SK-N-SH (cell line): ENCODE measurements around the gene THUMPD3.

ENCODE experiments used
- CHD2 ChIP-seq: fragments of 150-350 bp; IDR thresholded peaks from 2 replicates; pipeline ENCODE4 v1.6.1; 2018; ENCODE audit warnings: low read length; ENCODE audit not compliant: partially characterized antibody
- EZH2phosphoT487 ChIP-seq: fragments of 200-600 bp; sonication (generic); IDR thresholded peaks from 2 replicates; pipeline ENCODE4 v1.6.1; 2017; ENCODE audit warnings: low read depth, mixed run types, mild to moderate bottlenecking, antibody characterized with exemption, moderate library complexity, borderline replicate concordance
- FOXM1 ChIP-seq: IDR thresholded peaks from 2 replicates; pipeline ENCODE4 v1.4.0; 2012; ENCODE audit warnings: low read depth, mild to moderate bottlenecking
- NRF1 ChIP-seq: IDR thresholded peaks from 2 replicates; pipeline ENCODE4 v1.6.1; 2012; ENCODE audit warnings: low read depth, mild to moderate bottlenecking, low read length
- POLR2AphosphoS5 ChIP-seq: IDR thresholded peaks from 2 replicates; pipeline ENCODE4 v1.6.1; 2012; ENCODE audit warnings: low read depth, low read length
- RAD21 ChIP-seq: IDR thresholded peaks from 2 replicates; pipeline ENCODE4 v1.6.1; 2012; ENCODE audit warnings: mild to moderate bottlenecking, low read length
- SIN3A ChIP-seq: IDR thresholded peaks from 2 replicates; pipeline ENCODE4 v1.6.1; 2012; ENCODE audit warnings: low read depth, mild to moderate bottlenecking, low read length, moderate library complexity, borderline replicate concordance
- SMC3 ChIP-seq: IDR thresholded peaks from 2 replicates; pipeline ENCODE4 v1.6.1; 2012; ENCODE audit warnings: low read depth, low read length, improper control_type of control experiment
- TEAD4 ChIP-seq: IDR thresholded peaks from 2 replicates; pipeline ENCODE4 v1.4.0; 2012; ENCODE audit warnings: mild to moderate bottlenecking, borderline replicate concordance; ENCODE audit not compliant: insufficient read depth
- YY1 ChIP-seq: IDR thresholded peaks from 2 replicates; pipeline ENCODE4 v1.4.0; 2012; ENCODE audit warnings: low read depth, mild to moderate bottlenecking
- TF ChIP-seq, protein P1 (sequence below): IDR thresholded peaks from 2 replicates; pipeline ENCODE4 v1.6.1; 2012; ENCODE audit warnings: mild to moderate bottlenecking, low read depth, low read length, moderate library complexity
- TF ChIP-seq, protein P2 (sequence below): fragments of 200-600 bp; sonication (generic); IDR thresholded peaks from 2 replicates; pipeline ENCODE4 v1.6.1; 2017; ENCODE audit warnings: antibody characterized with exemption, mild to moderate bottlenecking, moderate library complexity
- TF ChIP-seq, protein P3 (sequence below): IDR thresholded peaks from 2 replicates; pipeline ENCODE4 v1.4.0; 2012; ENCODE audit warnings: low read depth, borderline replicate concordance
- TF ChIP-seq, protein P4 (sequence below): IDR thresholded peaks from 2 replicates; pipeline ENCODE4 v1.4.0; 2012; ENCODE audit warnings: low read depth

DNA sequence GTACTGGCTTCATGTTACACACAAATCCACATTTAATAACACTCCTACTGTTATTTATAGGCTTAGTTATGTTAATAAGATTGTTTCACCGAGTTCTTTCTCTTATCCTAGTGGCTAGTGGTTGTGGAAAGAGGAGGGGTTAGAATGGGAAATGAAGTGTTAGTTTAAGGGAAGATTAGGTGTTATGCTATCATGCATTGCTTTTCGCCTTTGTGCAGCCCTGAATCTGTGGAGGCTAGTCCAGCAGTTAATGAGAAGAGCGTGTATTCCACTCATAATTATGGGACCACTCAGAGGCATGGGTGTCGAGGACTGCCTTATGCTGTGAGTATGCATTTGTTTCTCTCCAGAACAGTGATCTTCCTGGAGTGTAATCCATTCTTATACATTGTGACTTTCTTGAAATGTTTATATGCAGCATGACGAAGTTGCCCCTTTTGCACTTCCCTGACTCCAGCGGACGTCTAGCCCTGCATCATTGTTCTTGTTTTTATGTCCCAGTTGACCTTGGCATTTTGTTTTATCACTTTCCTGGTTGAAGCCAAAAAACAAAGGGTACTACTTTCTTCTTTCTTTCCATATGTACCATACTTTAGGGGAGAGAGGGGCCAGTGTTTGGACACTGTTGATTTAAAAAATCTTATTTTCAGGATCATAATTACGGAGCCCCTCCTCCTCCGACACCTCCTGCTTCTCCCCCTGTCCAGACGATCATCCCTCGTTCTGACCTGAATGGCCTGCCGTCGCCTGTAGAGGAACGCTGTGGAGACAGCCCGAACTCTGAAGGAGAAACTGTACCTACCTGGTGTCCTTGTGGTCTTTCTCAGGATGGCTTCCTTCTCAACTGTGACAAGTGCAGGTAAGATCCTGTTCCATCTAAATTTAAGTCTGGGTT is 71.0 kb downstream of the THUMPD3 start:
- TF ChIP-seq SMC3 (no peak), SIN3A (no peak), YY1 (no peak), CHD2 (no peak), TEAD4 (no peak), RAD21 (no peak), POLR2AphosphoS5 (no peak), FOXM1 (no peak), EZH2phosphoT487 (no peak), NRF1 (no peak)
- TF ChIP-seq, protein P1, sequence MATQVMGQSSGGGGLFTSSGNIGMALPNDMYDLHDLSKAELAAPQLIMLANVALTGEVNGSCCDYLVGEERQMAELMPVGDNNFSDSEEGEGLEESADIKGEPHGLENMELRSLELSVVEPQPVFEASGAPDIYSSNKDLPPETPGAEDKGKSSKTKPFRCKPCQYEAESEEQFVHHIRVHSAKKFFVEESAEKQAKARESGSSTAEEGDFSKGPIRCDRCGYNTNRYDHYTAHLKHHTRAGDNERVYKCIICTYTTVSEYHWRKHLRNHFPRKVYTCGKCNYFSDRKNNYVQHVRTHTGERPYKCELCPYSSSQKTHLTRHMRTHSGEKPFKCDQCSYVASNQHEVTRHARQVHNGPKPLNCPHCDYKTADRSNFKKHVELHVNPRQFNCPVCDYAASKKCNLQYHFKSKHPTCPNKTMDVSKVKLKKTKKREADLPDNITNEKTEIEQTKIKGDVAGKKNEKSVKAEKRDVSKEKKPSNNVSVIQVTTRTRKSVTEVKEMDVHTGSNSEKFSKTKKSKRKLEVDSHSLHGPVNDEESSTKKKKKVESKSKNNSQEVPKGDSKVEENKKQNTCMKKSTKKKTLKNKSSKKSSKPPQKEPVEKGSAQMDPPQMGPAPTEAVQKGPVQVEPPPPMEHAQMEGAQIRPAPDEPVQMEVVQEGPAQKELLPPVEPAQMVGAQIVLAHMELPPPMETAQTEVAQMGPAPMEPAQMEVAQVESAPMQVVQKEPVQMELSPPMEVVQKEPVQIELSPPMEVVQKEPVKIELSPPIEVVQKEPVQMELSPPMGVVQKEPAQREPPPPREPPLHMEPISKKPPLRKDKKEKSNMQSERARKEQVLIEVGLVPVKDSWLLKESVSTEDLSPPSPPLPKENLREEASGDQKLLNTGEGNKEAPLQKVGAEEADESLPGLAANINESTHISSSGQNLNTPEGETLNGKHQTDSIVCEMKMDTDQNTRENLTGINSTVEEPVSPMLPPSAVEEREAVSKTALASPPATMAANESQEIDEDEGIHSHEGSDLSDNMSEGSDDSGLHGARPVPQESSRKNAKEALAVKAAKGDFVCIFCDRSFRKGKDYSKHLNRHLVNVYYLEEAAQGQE, result no peak
- TF ChIP-seq, protein P2, sequence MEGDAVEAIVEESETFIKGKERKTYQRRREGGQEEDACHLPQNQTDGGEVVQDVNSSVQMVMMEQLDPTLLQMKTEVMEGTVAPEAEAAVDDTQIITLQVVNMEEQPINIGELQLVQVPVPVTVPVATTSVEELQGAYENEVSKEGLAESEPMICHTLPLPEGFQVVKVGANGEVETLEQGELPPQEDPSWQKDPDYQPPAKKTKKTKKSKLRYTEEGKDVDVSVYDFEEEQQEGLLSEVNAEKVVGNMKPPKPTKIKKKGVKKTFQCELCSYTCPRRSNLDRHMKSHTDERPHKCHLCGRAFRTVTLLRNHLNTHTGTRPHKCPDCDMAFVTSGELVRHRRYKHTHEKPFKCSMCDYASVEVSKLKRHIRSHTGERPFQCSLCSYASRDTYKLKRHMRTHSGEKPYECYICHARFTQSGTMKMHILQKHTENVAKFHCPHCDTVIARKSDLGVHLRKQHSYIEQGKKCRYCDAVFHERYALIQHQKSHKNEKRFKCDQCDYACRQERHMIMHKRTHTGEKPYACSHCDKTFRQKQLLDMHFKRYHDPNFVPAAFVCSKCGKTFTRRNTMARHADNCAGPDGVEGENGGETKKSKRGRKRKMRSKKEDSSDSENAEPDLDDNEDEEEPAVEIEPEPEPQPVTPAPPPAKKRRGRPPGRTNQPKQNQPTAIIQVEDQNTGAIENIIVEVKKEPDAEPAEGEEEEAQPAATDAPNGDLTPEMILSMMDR, result no peak
- TF ChIP-seq, protein P3, sequence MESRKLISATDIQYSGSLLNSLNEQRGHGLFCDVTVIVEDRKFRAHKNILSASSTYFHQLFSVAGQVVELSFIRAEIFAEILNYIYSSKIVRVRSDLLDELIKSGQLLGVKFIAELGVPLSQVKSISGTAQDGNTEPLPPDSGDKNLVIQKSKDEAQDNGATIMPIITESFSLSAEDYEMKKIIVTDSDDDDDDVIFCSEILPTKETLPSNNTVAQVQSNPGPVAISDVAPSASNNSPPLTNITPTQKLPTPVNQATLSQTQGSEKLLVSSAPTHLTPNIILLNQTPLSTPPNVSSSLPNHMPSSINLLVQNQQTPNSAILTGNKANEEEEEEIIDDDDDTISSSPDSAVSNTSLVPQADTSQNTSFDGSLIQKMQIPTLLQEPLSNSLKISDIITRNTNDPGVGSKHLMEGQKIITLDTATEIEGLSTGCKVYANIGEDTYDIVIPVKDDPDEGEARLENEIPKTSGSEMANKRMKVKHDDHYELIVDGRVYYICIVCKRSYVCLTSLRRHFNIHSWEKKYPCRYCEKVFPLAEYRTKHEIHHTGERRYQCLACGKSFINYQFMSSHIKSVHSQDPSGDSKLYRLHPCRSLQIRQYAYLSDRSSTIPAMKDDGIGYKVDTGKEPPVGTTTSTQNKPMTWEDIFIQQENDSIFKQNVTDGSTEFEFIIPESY, result no peak
- TF ChIP-seq, protein P4, sequence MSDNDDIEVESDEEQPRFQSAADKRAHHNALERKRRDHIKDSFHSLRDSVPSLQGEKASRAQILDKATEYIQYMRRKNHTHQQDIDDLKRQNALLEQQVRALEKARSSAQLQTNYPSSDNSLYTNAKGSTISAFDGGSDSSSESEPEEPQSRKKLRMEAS, result no peak
